NCI-H748 treated with DMSO at 0.1 percent for 48 hours (cell line): ENCODE data around the gene SLC25A2.

Experiments
- DNase-seq: peaks from one replicate; lab custom pipeline; 2025; lab: John Stamatoyannopoulos, UW

Gene SLC25A2

DNA sequence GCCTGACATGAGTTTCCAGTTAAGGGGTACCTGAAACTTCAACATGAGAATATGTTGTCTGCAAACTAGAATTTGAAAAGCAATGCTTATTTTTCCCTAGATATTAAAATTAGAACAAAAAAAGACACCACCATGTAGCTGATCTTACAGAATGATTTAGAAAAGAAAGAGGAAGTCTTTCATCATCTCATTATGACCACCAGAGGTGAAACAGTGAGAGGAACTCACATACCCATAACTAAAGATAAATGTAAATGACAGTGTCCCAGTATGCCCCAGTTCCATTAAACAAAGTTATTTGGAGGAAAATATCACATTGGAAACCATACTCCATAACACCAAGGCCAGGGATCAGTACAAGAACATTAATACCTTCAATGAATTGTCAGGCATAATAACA, 9.9 kb upstream of the SLC25A2 start:
- no peak for DNase-seq

DNA sequence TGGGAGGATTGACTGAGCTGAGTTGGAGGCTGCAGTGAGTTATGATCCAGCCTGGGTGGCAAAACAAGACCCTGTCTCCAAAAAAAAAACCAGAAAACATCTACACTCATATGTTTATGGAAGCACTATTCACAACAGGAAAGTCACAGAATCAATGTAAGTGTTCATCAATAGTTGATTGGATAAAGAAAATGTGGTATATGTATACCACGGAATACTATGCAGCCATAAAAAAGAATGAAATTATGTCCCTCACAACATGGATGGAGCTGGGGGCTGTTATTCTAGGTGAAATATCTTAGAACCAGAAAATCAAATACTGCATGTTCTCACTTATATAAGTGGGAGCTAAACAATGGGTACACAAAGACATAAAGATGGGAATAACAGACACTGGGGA, 2.8 kb upstream of the SLC25A2 start:
- no peak for DNase-seq

DNA sequence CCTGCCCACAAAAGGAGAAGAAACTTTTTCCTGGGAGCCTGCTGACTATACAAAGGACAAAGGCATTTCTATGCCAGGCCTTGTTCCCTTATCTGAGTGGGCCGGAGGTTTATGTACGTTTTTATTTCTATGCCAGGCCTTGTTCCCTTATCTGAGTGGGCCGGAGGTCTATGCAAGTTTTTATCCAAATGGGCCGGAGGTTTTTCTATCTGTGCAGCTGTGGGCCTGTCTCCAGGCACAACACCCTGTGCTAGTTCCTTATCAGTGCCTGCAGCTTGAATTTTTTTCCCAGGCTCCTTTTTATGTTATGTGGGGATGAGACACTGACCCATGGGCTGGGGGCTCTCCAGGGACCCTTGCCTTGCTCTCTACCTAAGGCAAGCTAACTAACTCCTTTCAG, 5.5 kb downstream of the SLC25A2 start:
- no peak for DNase-seq

DNA sequence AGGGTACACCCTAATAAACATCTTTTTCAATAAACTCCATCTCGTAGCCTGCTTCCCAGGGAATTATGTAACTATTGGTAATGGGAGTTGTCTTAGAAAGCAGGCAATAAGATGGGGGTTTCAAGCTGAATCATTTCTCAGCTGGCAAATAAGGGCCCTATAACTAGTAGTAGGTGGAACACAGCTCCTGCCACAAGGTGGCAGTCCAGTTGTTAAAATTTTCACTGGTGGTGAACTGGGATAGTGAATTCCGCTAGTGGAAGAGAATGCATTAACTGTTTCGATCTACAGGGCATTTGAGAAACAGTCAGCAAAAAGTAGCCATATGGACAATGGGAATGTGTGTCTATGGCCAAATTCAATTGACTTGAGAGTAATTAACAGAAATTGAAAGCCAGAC, 30.9 kb downstream of the SLC25A2 start:
- no peak for DNase-seq

DNA sequence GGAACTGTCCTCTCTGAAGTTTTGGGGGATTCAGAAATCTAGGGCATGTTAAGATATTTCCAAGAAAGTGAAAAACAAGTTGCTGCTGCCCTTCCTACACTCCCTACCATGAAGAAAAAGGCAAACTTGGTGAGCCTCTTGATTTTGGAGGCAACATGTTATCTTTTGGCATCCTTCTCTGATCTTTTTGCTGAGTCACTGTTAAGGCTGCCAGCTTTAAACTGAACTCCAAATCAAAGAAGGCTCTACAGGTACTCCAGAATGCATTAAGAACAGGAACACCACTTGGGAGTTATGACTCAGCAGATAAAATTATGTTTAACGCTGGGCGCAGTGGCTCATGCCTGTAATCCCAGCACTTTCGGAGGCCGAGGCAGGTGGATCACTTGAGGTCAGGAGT, 34.7 kb downstream of the SLC25A2 start:
- DNase-seq = no peak

DNA sequence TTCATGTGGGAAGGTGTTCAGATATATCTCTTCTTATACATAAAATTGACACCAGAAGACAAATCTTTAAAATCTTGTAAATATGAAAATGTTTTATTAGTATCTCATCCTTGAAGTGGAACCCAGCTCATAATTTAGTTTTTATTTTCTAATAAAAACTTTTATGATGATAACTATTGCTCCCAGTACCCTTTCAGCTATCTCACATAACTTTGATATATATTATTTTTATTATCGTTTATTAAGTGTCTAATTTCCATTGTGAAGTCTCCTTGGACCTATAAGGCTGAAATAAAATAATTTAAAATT, 42.7 kb downstream of the SLC25A2 start:
- no peak for DNase-seq

DNA sequence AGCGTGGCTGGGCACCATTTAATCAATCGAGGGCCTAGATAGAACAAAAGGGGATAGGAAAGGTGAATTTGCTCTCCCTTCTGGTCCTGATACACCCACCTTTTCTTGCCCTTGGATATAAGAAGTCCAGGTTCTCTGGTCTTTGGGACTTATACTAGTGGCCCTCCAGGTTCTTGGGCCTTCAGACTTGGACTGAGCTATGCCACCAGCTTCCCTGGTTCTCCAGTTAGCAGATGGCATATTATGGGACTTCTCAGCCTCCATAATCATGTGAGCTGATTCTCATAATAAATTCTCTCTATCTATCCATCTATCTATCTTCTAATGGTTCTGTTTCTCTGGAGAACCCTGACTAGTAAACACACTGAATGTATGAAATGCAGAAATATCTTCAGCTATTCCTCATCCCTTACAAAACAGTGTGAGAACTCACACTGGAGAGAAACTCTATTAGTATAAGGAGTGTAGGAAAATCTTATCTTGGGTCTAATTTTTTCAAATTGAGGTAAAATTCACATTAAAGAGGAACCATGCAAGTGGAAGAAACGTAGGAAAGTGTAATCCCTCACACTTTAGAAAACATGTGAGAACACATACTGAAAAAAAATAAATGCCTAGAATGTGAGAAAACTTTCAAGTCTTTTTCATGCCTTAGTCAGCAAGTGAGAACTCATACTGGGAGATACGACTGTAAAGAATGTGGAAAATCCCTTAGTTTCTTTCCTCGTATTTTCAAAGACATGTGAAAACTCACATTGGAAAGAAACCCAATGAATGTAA, 43.2 kb downstream of the SLC25A2 start:
- DNase-seq = no peak

DNA sequence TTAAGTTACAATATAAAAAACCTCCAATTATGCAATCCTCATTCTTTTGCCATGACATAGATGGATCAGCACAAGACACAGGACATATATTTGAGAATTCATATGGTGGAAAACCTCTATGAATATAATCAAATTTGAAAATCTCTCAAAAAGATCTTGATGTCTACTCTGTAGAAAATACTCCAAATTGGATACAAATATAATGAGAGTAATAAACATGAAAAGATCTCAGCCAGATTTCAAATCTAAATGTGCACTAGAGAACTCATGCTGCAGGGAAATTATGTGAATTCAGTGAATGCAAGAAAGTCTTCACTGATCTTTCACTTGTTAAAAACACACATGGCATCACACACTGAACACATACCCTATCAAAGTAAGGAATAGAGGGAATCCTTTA, 44.9 kb downstream of the SLC25A2 start:
- no peak for DNase-seq

DNA sequence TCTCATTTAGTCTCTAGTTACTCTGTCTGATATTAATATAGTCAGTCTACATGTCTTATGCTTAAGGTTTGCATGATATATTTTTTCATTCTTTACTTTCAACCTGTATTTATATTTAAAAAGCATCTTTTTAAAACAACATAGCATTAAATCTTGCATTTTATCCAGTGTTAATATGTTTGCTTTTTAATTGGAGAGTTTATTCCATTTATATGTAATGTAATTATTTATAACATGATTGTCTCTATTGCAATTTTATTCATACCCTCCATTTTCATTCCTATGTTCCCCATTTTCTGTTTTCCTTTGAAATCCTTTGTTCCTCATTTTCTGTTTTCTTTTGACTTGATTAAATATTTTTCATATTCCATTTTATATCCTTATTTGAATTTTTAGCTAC, 45.4 kb downstream of the SLC25A2 start:
- DNase-seq = no peak
